Neutrophil (primary cell): ENCODE data around the gene SLC5A9.
"Not testable (repeated sequence)": the region's sequence is repeated elsewhere in the genome, so short reads cannot be mapped to it uniquely, and the experiment has no call there.

Source experiments
- H3K27ac ChIP-seq: fragments of 200-600 bp; sonication (generic); 2 replicates; pipeline ENCODE4 v1.5.1; 2016; ENCODE audit warnings: mild to moderate bottlenecking, moderate library complexity
- H3K27me3 ChIP-seq: fragments of 200-600 bp; sonication (generic); 2 replicates; pipeline ENCODE4 v1.6.0; 2016; ENCODE audit warnings: mild to moderate bottlenecking
- H3K36me3 ChIP-seq: fragments of 200-600 bp; sonication (generic); 2 replicates; pipeline ENCODE4 v1.5.1; 2017
- H3K4me1 ChIP-seq, 2 experiments: fragments of 200-600 bp in 1 of 2; sonication (generic) in 1 of 2; 1 replicate in 1 of 2; 2 replicates in 1 of 2; pipeline versions ENCODE4 v1.5.1 to v1.6.1; 2013 to 2016; ENCODE audit warnings: low read depth in 1 of 2, low read length in 1 of 2, mild to moderate bottlenecking in 1 of 2, moderate library complexity in 1 of 2; ENCODE audit not compliant: control insufficient read depth in 1 of 2, insufficient read depth in 1 of 2
- H3K4me3 ChIP-seq, 2 experiments: fragments of 200-600 bp in 1 of 2; sonication (generic) in 1 of 2; 1 replicate in 1 of 2; 2 replicates in 1 of 2; pipeline ENCODE4 v1.5.1; 2013 to 2016; ENCODE audit warnings: low read depth in 1 of 2, low read length in 1 of 2, mild to moderate bottlenecking in 1 of 2, moderate library complexity in 1 of 2
- H3K9me3 ChIP-seq: fragments of 200-600 bp; sonication (generic); 2 replicates; pipeline ENCODE4 v1.5.1; 2016
- CTCF ChIP-seq: fragments of 200-600 bp; sonication (generic); IDR thresholded peaks from 2 replicates; pipeline ENCODE4 v1.5.1; 2016; ENCODE audit warnings: antibody characterized with exemption

The SLC5A9 gene

GRCh38 chr1:48251821-48252220, 29.3 kb downstream of the SLC5A9 start:
- peaks cover 13 to 16% of the 10 kb centered on the region in 2 experiments for H3K4me1 ChIP-seq
- H3K27ac ChIP-seq, result no peak overlapping the region
- no peaks in the 10 kb centered on the region for H3K27me3 ChIP-seq
- TF ChIP-seq CTCF, result no peak
- H3K4me3 ChIP-seq, result no peak overlapping the region
- H3K36me3 ChIP-seq, result no peaks in the 10 kb centered on the region
- H3K9me3 ChIP-seq, result no peaks in the 10 kb centered on the region

GRCh38 chr1:48254254-48254653, 31.7 kb downstream of the SLC5A9 start:
- no peaks in the 10 kb centered on the region for H3K36me3 ChIP-seq
- H3K4me1 ChIP-seq, result no peaks in the 10 kb centered on the region
- no peaks in the 10 kb centered on the region for H3K9me3 ChIP-seq
- TF ChIP-seq CTCF, result no peak
- H3K27ac ChIP-seq, result no peak overlapping the region
- H3K4me3 ChIP-seq, result no peak overlapping the region
- H3K27me3 ChIP-seq, result no peaks in the 10 kb centered on the region

- no peaks in the 10 kb centered on the region for H3K9me3 ChIP-seq
- H3K27ac ChIP-seq, result no peak overlapping the region
- TF ChIP-seq CTCF, result no peak
- H3K36me3 ChIP-seq, result no peaks in the 10 kb centered on the region
- no peaks in the 10 kb centered on the region for H3K27me3 ChIP-seq
- H3K4me1 ChIP-seq, result no peaks in the 10 kb centered on the region
- H3K4me3 ChIP-seq, result no peak overlapping the region
Measured at GRCh38 chr1:48258106-48258505, 35.6 kb downstream of the SLC5A9 start.

DNA sequence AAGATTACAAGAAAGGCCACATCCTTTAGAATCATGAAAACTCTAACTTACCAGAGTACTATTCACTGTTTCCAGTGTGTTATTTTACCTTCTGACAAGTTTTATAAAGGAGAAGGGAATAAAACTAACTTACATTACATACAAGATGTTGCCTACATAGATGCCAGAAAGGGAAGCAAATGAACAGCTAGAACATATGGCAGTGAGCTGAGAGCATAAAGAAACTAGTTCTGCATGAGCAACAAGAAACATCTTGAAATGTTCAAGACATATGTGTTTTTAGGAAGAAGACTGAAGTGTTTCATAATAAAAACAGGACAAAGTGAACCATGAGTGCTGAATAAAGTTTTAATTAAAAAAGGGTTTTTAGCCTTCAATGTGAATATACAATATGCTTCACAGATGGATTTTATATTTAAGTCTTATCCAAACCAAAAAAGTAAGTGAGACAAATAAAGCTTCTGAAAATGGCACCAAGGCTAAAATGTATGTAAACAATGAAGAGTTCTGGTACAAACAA, 39.4 kb downstream of the SLC5A9 start:
- H3K27me3 ChIP-seq, result no peaks in the 10 kb centered on the region
- no peak overlapping the region for H3K4me3 ChIP-seq
- H3K27ac ChIP-seq, result no peak overlapping the region
- H3K9me3 ChIP-seq, result no peaks in the 10 kb centered on the region
- TF ChIP-seq CTCF, result no peak
- H3K4me1 ChIP-seq, result no peaks in the 10 kb centered on the region
- H3K36me3 ChIP-seq, result no peaks in the 10 kb centered on the region

DNA sequence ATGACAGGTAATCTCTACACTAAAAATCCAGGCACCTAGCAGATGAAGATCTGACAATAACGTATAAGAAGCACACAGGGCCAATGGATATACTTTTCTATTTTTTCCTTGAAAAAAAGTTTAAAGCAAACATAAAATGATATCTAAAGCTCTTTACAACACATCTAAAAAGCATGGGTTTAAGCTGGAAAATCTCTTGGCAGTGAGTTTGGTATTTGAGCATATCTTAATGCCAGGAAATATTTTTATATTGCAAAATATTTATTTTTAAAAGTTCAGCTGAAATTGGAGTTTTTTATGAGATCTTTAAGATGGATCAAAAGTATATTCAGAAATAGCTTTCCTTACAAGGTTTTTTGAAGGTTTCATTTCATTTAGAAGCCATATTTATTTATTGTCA, 40.5 kb downstream of the SLC5A9 start:
- no peaks in the 10 kb centered on the region for H3K4me1 ChIP-seq
- TF ChIP-seq CTCF, result no peak
- H3K9me3 ChIP-seq, result no peaks in the 10 kb centered on the region
- no peak overlapping the region for H3K4me3 ChIP-seq
- no peaks in the 10 kb centered on the region for H3K27me3 ChIP-seq
- H3K36me3 ChIP-seq, result no peaks in the 10 kb centered on the region
- H3K27ac ChIP-seq, result no peak overlapping the region

GRCh38 chr1:48266576-48266975, 44.1 kb downstream of the SLC5A9 start:
- Histone ChIP-seq H3K36me3 (no peaks in the 10 kb centered on the region), H3K4me1 (no peaks in the 10 kb centered on the region), H3K9me3 (no peaks in the 10 kb centered on the region), H3K27ac (no peak overlapping the region), H3K27me3 (no peaks in the 10 kb centered on the region), H3K4me3 (no peak overlapping the region)
- TF ChIP-seq CTCF, result no peak

GRCh38 chr1:48277437-48277836, 54.9 kb downstream of the SLC5A9 start:
- H3K4me1 ChIP-seq, H3K4me3 ChIP-seq, H3K27me3 ChIP-seq, H3K36me3 ChIP-seq, H3K9me3 ChIP-seq, H3K27ac ChIP-seq: not testable (repeated sequence)

- not testable (repeated sequence) for H3K4me1 ChIP-seq, H3K9me3 ChIP-seq, H3K4me3 ChIP-seq, H3K36me3 ChIP-seq, H3K27me3 ChIP-seq, H3K27ac ChIP-seq
Measured at GRCh38 chr1:48282329-48282728, 59.8 kb downstream of the SLC5A9 start.
